CD4-positive, alpha-beta memory T cell (primary cell): ENCODE data around the gene C1orf105. TPM values are rescaled to one million over a fixed set of nuclear protein-coding genes. Genes with fewer than 3 reads are reported as not detected.
A peak's percentile ranks its signal among the peaks of the same experiment; 100 is the strongest.

ENCODE experiments used
- CTCF ChIA-PET: fragments of 350-600 bp; sonication (Branson Sonifier 250); formaldehyde crosslinking; loops from one replicate; lab custom pipeline; 2021; ENCODE audit warnings: inconsistent platforms; ENCODE audit not compliant: partially characterized antibody; lab: Charles Lee
- POLR2A ChIA-PET: fragments of 350-600 bp; sonication (Branson Sonifier 250); formaldehyde crosslinking; loops from one replicate; lab custom pipeline; 2021; ENCODE audit not compliant: partially characterized antibody; lab: Charles Lee
- DNase-seq, 5 donors: peaks; one replicate each; pipeline versions ENCODE4 v3.0.0 to v3.0.0-alpha.2; 2020 to 2022; ENCODE audit warnings: mixed read lengths in 1 of 5
- H3K27ac ChIP-seq: one replicate; pipeline ENCODE4 v1.7.0; 2013; ENCODE audit warnings: low read depth, low read length
- H3K27me3 ChIP-seq: 2 replicates; pipeline ENCODE4 v1.7.0; 2013; ENCODE audit warnings: mild to moderate bottlenecking, low read length, moderate library complexity; ENCODE audit not compliant: insufficient read depth
- H3K36me3 ChIP-seq: 2 replicates; pipeline ENCODE4 v1.7.0; 2013; ENCODE audit warnings: mild to moderate bottlenecking, low read length, moderate library complexity; ENCODE audit not compliant: insufficient read depth
- H3K4me1 ChIP-seq: 2 replicates; pipeline ENCODE4 v1.7.0; 2013; ENCODE audit warnings: mild to moderate bottlenecking, low read length, moderate library complexity; ENCODE audit not compliant: insufficient read depth
- H3K4me3 ChIP-seq, 2 donors: one replicate each; pipeline ENCODE4 v1.7.0; 2013; ENCODE audit warnings: low read length in 2 of 2, mild to moderate bottlenecking in 1 of 2
- H3K9me3 ChIP-seq, 2 donors: one replicate each; pipeline ENCODE4 v1.7.0; 2013; ENCODE audit warnings: low read length in 2 of 2, control low read depth in 1 of 2; ENCODE audit not compliant: control insufficient read depth in 1 of 2
- H3K27ac Mint-ChIP-seq, 7 donors: one replicate each; pipeline ENCODE4 v1.8.0; 2020 to 2021; ENCODE audit warnings: mixed read lengths in 7 of 7, mild to moderate bottlenecking in 6 of 7, inconsistent platforms in 3 of 7, moderate library complexity in 3 of 7
- H3K27me3 Mint-ChIP-seq, 2 donors: one replicate each; pipeline ENCODE4 v1.8.0; 2020 to 2021; ENCODE audit warnings: mixed read lengths in 2 of 2
- H3K36me3 Mint-ChIP-seq, 2 donors: one replicate each; pipeline ENCODE4 v1.8.0; 2020 to 2021; ENCODE audit warnings: mixed read lengths in 2 of 2, inconsistent platforms in 1 of 2, mild to moderate bottlenecking in 1 of 2
- H3K4me1 Mint-ChIP-seq, 4 donors: one replicate each; pipeline ENCODE4 v1.8.0; 2020 to 2021; ENCODE audit warnings: mixed read lengths in 4 of 4, mild to moderate bottlenecking in 1 of 4
- H3K4me3 Mint-ChIP-seq, 8 donors: one replicate each; pipeline ENCODE4 v1.8.0; 2020 to 2021; ENCODE audit warnings: mixed read lengths in 8 of 8, mild to moderate bottlenecking in 7 of 8, moderate library complexity in 6 of 8, inconsistent platforms in 3 of 8
- H3K9me3 Mint-ChIP-seq, 8 donors: one replicate each; pipeline ENCODE4 v1.8.0; 2020 to 2021; ENCODE audit warnings: mixed read lengths in 8 of 8, mild to moderate bottlenecking in 5 of 8, inconsistent platforms in 3 of 8, moderate library complexity in 1 of 8
- intact Hi-C: fragments of 100-400 bp; cut with micrococcal nuclease; formaldehyde crosslinking; loops from one replicate; pipeline ENCODE4 v1.15.1; 2023
- polyA plus RNA-seq, 2 donors: library from polyadenylated mRNA; unstranded; fragments of 300-500 nt; fragmentation: Illumina TruSeq; gene quantifications; one replicate each; pipeline ENCODE4 v1.2.3, GENCODE V29; 2021
- total RNA-seq, 2 experiments: library from RNA; stranded (reverse); gene quantifications; one replicate each; pipeline ENCODE4 v1.2.3, GENCODE V29; 2021

Gene C1orf105
- total and polyA plus RNA-seq, 4 experiments from 2014 or later = not detected

GRCh38 chr1:172442843-172443565, 22.5 kb downstream of the C1orf105 start:
- Histone ChIP-seq H3K27ac (peak overlapping the region; percentile 67), H3K27me3 (no peaks in the 10 kb centered on the region), H3K4me3 (peak overlapping the region; percentile 44 to 83), H3K9me3 (no peaks in the 10 kb centered on the region), H3K4me1 (peaks cover 36% of the 10 kb centered on the region), H3K36me3 (no peaks in the 10 kb centered on the region)
- peak in 1 of 5 donors; percentile 15 for DNase-seq
- ChIA-PET CTCF (interaction anchor here (0.9 to 5.9 kb wide), 17 partner anchors 9 to 643 kb away, joined by 3 to 135 read pairs (median 4); no protein-coding TSS in a partner anchor), POLR2A (interaction anchor here (0.9 to 3.4 kb wide), 8 partner anchors 8 to 700 kb away, joined by 3 to 24 read pairs (median 4); no protein-coding TSS in a partner anchor)
- H3K9me3 Mint-ChIP-seq = no peaks in the 10 kb centered on the region
- H3K4me3 Mint-ChIP-seq = peak overlapping the region; percentile 92 to 98 (median 96)
- peaks cover 34 to 53% (median 41%) of the 10 kb centered on the region in 4 donors for H3K4me1 Mint-ChIP-seq
- H3K27me3 Mint-ChIP-seq = no peaks in the 10 kb centered on the region
- intact Hi-C loops = loop anchor here (5.0 kb wide), 2 partner anchors 46 to 261 kb away; no protein-coding TSS in a partner anchor
- H3K27ac Mint-ChIP-seq = peak overlapping the region; percentile 89 to 97 (median 95)
- H3K36me3 Mint-ChIP-seq = peaks cover 29 to 36% of the 10 kb centered on the region in 2 donors

- ChIA-PET CTCF (interaction anchor here (0.8 to 5.9 kb wide), 24 partner anchors 8 to 644 kb away, joined by 3 to 135 read pairs (median 4); no protein-coding TSS in a partner anchor), POLR2A (interaction anchor here (0.9 to 3.4 kb wide), 7 partner anchors 10 to 701 kb away, joined by 3 to 24 read pairs (median 4); no protein-coding TSS in a partner anchor)
- H3K36me3 ChIP-seq = no peaks in the 10 kb centered on the region
- H3K27ac ChIP-seq = peak within 1 kb of the TSS; percentile 67
- no peaks in the 10 kb centered on the region for H3K27me3 ChIP-seq
- Mint-ChIP-seq H3K27me3 (no peaks in the 10 kb centered on the region), H3K36me3 (peaks cover 29 to 35% of the 10 kb centered on the region in 2 donors), H3K9me3 (no peaks in the 10 kb centered on the region), H3K27ac (peak within 1 kb of the TSS; percentile 89 to 97 (median 95)), H3K4me1 (peaks cover 32 to 49% (median 41%) of the 10 kb centered on the region in 4 donors), H3K4me3 (peak within 1 kb of the TSS; percentile 92 to 98 (median 96))
- DNase-seq = peak; percentile 86 to 89 (median 87)
- H3K9me3 ChIP-seq = no peaks in the 10 kb centered on the region
- peak within 1 kb of the TSS; percentile 44 to 83 for H3K4me3 ChIP-seq
- H3K4me1 ChIP-seq = peaks cover 36% of the 10 kb centered on the region
- intact Hi-C loops = loop anchor here (1.0 to 5.0 kb wide), 5 partner anchors 15 to 442 kb away; no protein-coding TSS in a partner anchor
Observed at GRCh38 chr1:172443666-172444453, 23.4 kb downstream of the C1orf105 start, which contains the start of gene PIGC. Gene PIGC (minus strand): TSS chr1:172444069. CDS start chr1:172442622, 1,447 bp downstream.

- peak overlapping the region in 1 of 7 donors; percentile 44 for H3K27ac Mint-ChIP-seq
- CTCF ChIA-PET = interaction anchor here (0.8 to 2.1 kb wide), 5 partner anchors 17 to 444 kb away, joined by 3 to 5 read pairs (median 4); no protein-coding TSS in a partner anchor
- intact Hi-C loops = no loop called here
- no peak overlapping the region for H3K4me3 Mint-ChIP-seq
- no peaks in the 10 kb centered on the region for H3K9me3 ChIP-seq
- H3K36me3 ChIP-seq = no peaks in the 10 kb centered on the region
- DNase-seq = no peak
- H3K4me1 Mint-ChIP-seq = peaks cover 25 to 57% (median 42%) of the 10 kb centered on the region in 4 donors
- POLR2A ChIA-PET = interaction anchor here (0.6 to 0.8 kb wide), 2 partner anchors 15 to 17 kb away, joined by 3 to 4 read pairs; no protein-coding TSS in a partner anchor
- H3K27me3 Mint-ChIP-seq = no peaks in the 10 kb centered on the region
- no peak overlapping the region for H3K4me3 ChIP-seq
- no peak overlapping the region for H3K27ac ChIP-seq
- peaks cover 11 to 18% of the 10 kb centered on the region in 2 donors for H3K36me3 Mint-ChIP-seq
- no peaks in the 10 kb centered on the region for H3K27me3 ChIP-seq
- H3K4me1 ChIP-seq = peaks cover 45% of the 10 kb centered on the region
- H3K9me3 Mint-ChIP-seq = no peaks in the 10 kb centered on the region
Observed at GRCh38 chr1:172446547-172446946, 26.1 kb downstream of the C1orf105 start.

- H3K4me1 ChIP-seq = peaks cover 34% of the 10 kb centered on the region
- intact Hi-C loops = no loop called here
- peaks cover 14 to 51% (median 31%) of the 10 kb centered on the region in 4 donors for H3K4me1 Mint-ChIP-seq
- POLR2A ChIA-PET = no interaction called here
- no peak overlapping the region for H3K27ac Mint-ChIP-seq
- H3K4me3 Mint-ChIP-seq = no peak overlapping the region
- peaks cover 0 to 7% of the 10 kb centered on the region in 2 donors for H3K36me3 Mint-ChIP-seq
- no peaks in the 10 kb centered on the region for H3K36me3 ChIP-seq
- H3K27me3 Mint-ChIP-seq = no peaks in the 10 kb centered on the region
- DNase-seq = peak in 1 of 5 donors; percentile 17
- CTCF ChIA-PET = no interaction called here
- no peak overlapping the region for H3K27ac ChIP-seq
- H3K9me3 Mint-ChIP-seq = no peaks in the 10 kb centered on the region
- H3K4me3 ChIP-seq = no peak overlapping the region
- no peaks in the 10 kb centered on the region for H3K9me3 ChIP-seq
- no peaks in the 10 kb centered on the region for H3K27me3 ChIP-seq
Observed at GRCh38 chr1:172447641-172448040, 27.2 kb downstream of the C1orf105 start.

GRCh38 chr1:172448995-172449584, 28.6 kb downstream of the C1orf105 start:
- intact Hi-C loops = no loop called here
- CTCF ChIA-PET = interaction anchor here (1.1 to 3.8 kb wide), 4 partner anchors 9 to 293 kb away, joined by 3 to 14 read pairs (median 6); no protein-coding TSS in a partner anchor
- no peaks in the 10 kb centered on the region for H3K27me3 ChIP-seq
- no peaks in the 10 kb centered on the region for H3K36me3 ChIP-seq
- no peak for DNase-seq
- Mint-ChIP-seq H3K27ac (peak overlapping the region in 2 of 7 donors; percentile 34 to 84), H3K9me3 (no peaks in the 10 kb centered on the region), H3K4me3 (no peak overlapping the region), H3K27me3 (no peaks in the 10 kb centered on the region), H3K4me1 (peaks cover 9 to 37% (median 24%) of the 10 kb centered on the region in 4 donors), H3K36me3 (no peaks in the 10 kb centered on the region)
- H3K27ac ChIP-seq = no peak overlapping the region
- no peaks in the 10 kb centered on the region for H3K9me3 ChIP-seq
- H3K4me3 ChIP-seq = no peak overlapping the region
- POLR2A ChIA-PET = no interaction called here
- H3K4me1 ChIP-seq = peaks cover 27% of the 10 kb centered on the region
